Subcutaneous adipose tissue (tissue), 4 donors: ENCODE measurements around the gene ING3. TPM values are rescaled to one million over a fixed set of nuclear protein-coding genes. Genes with fewer than 3 reads are reported as not detected.

Experiments
- total RNA-seq, 4 donors: library from RNA; depleted of rRNA; stranded (reverse); fragments of >200 nt; gene quantifications; one replicate each; pipeline ENCODE4 v1.1.0, GENCODE V29; 2016
- TF ChIP-seq, protein P1 (sequence below): fragments of 450-650 bp; IDR thresholded peaks from one replicate; pipeline ENCODE4 v1.5.1; 2016; ENCODE audit warnings: low read depth, mild to moderate bottlenecking, control low read depth, antibody characterized with exemption, moderate library complexity

The ING3 gene
- total RNA-seq, 4 donors from 2014 or later, result 17.8 to 24.8 (median 18.2) TPM

- TF ChIP-seq, protein P1, sequence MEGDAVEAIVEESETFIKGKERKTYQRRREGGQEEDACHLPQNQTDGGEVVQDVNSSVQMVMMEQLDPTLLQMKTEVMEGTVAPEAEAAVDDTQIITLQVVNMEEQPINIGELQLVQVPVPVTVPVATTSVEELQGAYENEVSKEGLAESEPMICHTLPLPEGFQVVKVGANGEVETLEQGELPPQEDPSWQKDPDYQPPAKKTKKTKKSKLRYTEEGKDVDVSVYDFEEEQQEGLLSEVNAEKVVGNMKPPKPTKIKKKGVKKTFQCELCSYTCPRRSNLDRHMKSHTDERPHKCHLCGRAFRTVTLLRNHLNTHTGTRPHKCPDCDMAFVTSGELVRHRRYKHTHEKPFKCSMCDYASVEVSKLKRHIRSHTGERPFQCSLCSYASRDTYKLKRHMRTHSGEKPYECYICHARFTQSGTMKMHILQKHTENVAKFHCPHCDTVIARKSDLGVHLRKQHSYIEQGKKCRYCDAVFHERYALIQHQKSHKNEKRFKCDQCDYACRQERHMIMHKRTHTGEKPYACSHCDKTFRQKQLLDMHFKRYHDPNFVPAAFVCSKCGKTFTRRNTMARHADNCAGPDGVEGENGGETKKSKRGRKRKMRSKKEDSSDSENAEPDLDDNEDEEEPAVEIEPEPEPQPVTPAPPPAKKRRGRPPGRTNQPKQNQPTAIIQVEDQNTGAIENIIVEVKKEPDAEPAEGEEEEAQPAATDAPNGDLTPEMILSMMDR, result no peak
These were observed 509 bp upstream of the ING3 start for GRCh38 chr7:120949998-120950538.

- TF ChIP-seq, protein P1, result no peak
These were observed 727 bp downstream of the ING3 start for GRCh38 chr7:120951309-120951699.

DNA sequence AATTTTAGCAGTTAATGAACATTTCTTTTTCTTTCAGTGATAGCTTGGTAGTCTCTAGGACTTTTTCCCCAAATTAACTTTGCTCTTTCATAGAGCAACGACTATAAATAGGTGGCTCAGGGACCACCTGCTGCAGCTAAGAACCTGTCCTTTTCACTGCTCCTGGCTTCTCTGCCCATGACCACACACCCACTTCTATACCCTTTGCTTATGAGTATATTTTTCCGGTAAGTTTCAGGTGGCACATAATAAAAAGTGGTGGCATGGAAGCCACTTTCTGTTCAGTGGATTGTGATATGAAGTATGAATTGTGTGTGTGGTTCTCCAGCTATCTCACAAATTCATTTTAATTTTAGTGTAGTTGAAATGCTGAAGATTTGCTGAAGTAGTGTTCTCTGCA is 1.2 kb downstream of the ING3 start:
- TF ChIP-seq, protein P1, result no peak

DNA sequence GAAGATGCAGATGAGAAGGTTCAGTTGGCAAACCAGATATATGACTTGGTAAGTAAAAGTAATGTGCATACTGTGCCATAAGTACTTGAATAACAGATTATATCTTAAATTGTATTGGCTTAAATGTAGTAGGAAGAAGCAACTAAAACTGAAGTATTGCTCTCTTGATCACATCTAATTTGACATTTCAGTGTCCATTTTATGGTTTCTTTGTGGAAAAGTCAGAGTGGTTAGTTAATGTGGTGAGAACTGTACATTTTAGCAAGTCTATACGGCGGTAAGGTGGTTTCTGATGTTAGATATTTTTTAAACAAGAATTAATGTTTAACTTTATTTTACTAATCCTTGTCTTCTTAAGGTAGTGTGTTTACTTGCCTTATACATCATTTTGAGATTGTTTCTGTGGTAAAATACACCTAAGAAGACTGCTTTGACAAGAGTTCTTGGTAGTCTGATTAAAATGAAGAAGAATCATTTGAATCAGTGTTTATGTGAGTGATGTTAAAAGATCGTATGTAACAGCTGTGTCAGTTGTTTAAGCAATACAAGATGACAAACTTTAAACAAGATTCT is 5.1 kb downstream of the ING3 start:
- TF ChIP-seq, protein P1, result no peak

DNA sequence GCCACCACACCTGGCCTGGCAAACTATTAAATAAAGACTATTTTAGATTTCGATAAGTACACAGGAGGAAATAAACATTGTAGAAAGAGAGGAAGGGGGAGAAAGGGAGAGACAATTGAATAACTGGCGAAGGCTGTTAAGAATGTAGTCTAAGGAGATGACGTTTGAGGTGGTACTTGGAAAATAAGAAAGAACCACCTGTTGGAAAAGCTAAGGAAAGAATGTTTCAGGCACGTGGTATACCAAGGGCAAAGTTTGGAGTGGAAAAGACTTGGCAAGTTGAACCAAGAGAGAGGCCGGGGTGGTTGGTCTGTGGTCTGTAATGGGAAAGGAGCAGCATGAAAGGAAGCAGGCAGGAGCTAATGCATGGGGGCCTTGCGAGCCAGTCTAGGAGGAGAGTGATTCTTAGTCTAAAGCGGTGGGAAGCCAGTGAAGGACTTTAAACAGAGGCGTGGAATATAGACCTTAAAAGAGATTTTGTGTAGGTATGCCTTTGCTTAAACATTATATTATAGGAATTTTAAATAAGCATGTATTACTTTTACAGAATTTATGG is 9.4 kb downstream of the ING3 start:
- TF ChIP-seq, protein P1, result no peak

DNA sequence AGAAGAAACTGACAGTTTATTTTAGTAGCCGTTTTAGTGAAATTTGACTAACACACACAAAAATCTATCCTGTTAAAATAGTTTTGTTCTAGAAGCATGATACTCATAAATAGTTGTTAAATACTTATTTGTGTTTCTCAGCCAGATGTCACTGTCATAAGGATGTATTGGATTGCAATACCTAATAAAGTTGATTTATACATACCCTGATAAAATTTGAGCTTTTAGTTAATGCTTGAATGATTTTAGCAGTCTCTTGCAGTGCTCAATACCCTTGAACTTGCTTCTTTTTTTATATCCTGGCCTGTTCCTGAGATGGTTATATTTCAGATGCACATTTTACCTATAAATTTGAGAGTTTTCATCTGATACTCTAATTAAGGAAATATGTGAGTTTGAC is 10.1 kb downstream of the ING3 start:
- TF ChIP-seq, protein P1, result no peak

- TF ChIP-seq, protein P1, result no peak
These were observed 11.1 kb downstream of the ING3 start for GRCh38 chr7:120961638-120962173.
